GM21717 (cell line): Measurements from ENCODE around the gene NXNL1.

Source experiments
- ATAC-seq: cut with Tn5 transposase; IDR thresholded peaks from one replicate; pipeline ENCODE4 v1.9.1; 2021; ENCODE audit warnings: mild to moderate bottlenecking, moderate library complexity; ENCODE audit not compliant: unreplicated experiment

Gene NXNL1

GRCh38 chr19:17423429-17424208 is 37.1 kb downstream of the NXNL1 start:
- no peak for ATAC-seq

- no peak for ATAC-seq
Measured at GRCh38 chr19:17421942-17422341, 38.8 kb downstream of the NXNL1 start.

- ATAC-seq = no peak
Measured at GRCh38 chr19:17420475-17420924, 40.2 kb downstream of the NXNL1 start.

- peak; percentile 71 for ATAC-seq
Measured at GRCh38 chr19:17419621-17420474, 40.9 kb downstream of the NXNL1 start, which contains the start of gene MVB12A. MVB12A (plus strand) TSS chr19:17420047; CDS start chr19:17420136, 89 bp downstream.

GRCh38 chr19:17419154-17419620 is 41.5 kb downstream of the NXNL1 start:
- ATAC-seq = no peak

GRCh38 chr19:17418710-17419109 is 42.0 kb downstream of the NXNL1 start:
- no peak for ATAC-seq

- ATAC-seq = no peak
Measured at GRCh38 chr19:17415121-17415520, 45.6 kb downstream of the NXNL1 start.

GRCh38 chr19:17414097-17414496 is 46.6 kb downstream of the NXNL1 start:
- ATAC-seq = no peak

- no peak for ATAC-seq
Measured at GRCh38 chr19:17411801-17412200, 48.9 kb downstream of the NXNL1 start.

- no peak for ATAC-seq
Measured at GRCh38 chr19:17409990-17410389, 50.7 kb downstream of the NXNL1 start.

- ATAC-seq = no peak
Measured at GRCh38 chr19:17406887-17407196, 53.9 kb downstream of the NXNL1 start.

- ATAC-seq = peak; percentile 7
Measured at GRCh38 chr19:17406046-17406886, 54.5 kb downstream of the NXNL1 start.
